NCI-H446 treated with DMSO at 0.1 percent for 48 hours (cell line): ENCODE data around the gene LRBA.
"Not testable (repeated sequence)": the region's sequence is repeated elsewhere in the genome, so short reads cannot be mapped to it uniquely, and the experiment has no call there.

Experiments
- DNase-seq: peaks from one replicate; lab custom pipeline; 2025; lab: John Stamatoyannopoulos, UW

Gene LRBA

DNA sequence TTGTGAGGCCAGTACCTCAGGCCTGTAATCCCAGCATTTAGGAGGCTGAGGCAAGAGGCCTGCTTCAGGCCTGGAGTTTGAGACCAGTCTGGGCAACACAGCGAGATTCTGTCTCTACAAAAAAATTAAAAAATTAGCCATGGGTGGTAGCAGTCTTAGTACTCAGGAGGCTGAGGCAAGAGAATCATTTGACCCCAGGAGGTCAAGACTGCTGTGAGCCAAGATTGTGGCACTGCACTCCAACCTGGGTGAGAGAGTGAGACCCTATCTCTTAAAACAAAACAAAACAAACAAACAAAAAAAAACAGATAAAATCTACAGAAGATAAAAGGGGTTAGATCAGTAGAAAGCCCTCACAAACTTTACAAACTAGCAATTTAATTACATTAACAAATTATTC, 352.4 kb downstream of the LRBA start:
- DNase-seq, result no peak

DNA sequence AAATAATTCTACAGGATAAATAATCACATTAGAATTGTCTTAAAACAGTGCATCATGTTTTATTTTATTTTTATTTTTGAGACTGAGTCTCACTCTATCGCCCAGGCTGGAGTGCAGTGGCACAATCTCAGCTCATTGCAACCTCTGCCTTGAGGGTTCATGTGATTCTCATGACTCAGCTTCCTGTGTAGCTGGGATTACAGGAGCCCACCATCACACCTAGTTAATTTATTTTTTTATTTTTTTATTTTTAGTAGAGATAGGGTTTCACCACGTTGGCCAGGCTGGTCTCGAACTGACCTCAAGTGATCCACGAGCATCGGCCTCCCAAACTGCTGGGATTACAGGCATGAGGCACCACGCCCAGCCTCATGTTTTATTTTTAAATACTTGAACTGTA, 353.5 kb downstream of the LRBA start:
- not testable (repeated sequence) for DNase-seq

DNA sequence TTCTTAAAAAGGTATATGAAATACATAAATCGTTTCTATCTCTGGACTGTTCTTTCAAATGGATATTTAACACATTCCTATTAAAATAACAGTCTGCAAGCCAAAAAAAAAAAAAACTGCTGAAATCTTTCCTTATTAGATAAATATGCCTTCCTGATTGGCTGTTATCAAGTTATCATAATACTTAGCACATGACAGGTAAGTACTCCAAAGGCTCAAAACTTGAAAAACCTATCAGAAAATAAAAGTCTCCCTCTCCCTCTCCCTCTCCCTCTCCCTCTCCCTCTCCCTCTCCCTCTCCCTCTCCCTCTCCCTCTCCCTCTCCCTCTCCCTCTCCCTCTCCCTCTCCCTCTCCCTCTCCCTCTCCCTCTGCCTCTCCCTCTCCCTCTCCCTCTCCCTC, 356.8 kb downstream of the LRBA start:
- not testable (repeated sequence) for DNase-seq

DNA sequence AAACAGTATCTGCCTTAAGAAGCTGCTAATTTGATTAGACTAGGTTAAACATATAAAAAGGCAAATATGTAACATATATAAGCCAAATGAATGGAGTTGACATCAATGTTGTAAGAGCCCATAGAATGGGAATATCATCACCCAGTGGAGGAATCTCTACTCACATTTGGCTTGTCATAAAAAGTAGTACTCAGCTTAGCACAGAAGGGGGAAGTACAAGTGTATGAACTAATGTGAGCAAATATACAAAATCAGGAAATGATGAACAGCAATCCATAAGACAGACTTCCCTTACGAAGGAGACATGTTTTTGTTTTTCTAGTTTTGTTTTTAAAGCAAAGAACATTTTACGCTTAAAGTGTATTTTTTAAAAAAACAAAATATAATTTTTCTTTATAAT, 358.2 kb downstream of the LRBA start:
- DNase-seq, result no peak

DNA sequence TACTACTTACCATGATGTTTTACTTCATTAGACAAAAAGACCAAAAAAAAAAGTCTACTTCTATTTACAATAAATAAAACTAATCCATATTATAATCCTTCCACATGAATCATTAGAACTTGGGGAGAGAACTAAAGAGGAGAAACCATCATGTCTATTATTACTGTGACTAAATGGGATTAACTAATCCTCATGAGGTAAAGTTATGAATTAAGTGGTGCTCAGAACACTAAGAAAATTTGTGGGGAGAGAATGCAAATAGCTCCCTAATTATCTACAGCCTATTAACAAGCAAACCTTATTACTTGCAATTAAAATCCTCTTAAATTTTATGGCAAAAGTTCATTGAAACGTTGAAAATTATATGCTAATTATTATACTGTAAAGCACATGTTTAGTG, 364.3 kb downstream of the LRBA start:
- no peak for DNase-seq

DNA sequence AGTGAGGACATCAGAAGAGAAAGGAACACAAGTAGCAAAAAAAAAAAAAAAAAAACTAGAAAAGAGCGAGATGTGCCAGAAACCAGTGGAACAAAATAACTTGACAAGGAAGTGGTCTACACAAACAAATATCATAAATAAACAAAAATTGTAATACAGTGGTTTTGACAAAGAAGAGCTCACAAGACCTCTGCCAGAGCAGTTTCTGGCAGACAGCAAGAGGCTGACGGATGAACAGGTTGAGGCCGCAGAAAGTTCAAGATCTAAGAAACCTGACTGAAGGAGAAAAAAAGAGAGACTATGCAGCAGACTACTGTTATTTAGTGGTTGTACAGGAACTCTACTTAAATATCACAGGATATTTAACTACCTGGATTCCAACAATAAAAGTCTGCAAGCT, 367.0 kb downstream of the LRBA start:
- no peak for DNase-seq

DNA sequence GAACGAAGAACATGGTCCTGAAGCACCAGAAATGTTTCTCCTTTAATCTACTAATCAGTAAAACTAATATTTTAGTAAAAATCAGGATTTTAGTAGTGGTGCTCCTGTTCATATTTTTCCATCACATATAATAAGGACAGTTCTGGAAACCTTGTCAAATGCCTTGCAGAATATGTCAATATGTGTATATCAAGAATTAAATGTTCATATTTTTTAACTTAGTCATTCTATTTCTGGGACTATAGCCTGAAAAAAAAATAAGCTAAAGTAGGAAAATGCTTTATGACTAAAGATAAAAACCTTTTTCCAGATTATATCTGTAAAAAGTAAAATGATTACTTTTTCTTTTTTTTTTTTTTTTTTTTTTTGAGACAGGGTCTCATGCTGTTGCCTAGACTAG, 368.1 kb downstream of the LRBA start:
- DNase-seq, result no peak

DNA sequence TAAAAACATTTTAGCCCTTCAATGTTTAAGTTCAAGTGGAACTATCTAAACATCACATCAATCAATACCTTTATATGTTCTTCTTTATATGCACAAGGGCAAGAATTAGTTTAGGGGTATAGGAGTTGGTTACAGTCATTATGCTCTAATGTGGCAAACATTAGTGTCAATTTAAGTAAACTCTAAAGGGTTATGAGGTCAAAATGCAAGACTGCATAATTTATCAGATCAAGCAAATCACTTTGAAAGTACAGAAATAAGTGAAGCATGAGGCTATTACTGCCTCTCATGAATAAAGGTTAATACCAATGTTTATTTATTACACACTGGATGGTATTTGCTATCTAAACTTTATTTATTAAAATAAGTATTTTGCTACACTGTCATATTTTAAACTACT, 373.5 kb downstream of the LRBA start:
- no peak for DNase-seq

DNA sequence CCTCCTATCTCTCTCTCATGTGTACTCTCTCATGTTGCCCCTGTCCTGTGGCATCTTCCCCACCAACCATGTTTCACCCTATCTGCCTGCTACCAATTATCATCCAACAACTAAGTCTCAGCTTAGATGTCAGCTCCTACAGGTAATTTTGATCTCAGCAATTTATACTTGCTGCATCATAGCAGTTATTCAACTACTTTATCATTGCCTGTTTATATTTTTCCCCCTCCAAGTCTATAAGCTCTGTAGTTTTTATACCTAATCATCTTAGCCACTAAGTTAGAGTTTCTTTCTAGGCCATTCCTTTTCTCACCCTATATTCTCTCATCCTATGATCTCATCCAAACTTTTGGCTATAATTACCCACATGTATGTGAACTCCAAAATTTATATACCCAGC, 382.4 kb downstream of the LRBA start:
- DNase-seq, result no peak

DNA sequence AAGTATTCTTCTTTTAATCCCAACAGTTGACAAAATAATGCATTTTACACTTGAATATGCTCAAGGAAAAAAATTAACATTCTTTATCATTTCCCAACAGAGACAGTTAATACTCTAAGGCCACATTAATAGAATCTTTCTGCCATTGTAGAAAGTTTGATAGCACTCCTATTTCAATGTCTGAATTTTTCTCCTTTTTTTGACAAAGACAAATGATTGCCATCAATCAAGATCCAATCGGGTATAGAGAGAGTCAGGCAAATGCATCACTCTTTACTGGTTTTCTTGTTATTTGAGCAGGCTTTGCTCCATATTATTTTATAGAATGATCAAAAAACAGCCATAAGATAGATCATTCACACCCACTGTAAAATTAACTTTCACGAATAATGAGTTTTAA, 387.0 kb downstream of the LRBA start:
- DNase-seq, result no peak

DNA sequence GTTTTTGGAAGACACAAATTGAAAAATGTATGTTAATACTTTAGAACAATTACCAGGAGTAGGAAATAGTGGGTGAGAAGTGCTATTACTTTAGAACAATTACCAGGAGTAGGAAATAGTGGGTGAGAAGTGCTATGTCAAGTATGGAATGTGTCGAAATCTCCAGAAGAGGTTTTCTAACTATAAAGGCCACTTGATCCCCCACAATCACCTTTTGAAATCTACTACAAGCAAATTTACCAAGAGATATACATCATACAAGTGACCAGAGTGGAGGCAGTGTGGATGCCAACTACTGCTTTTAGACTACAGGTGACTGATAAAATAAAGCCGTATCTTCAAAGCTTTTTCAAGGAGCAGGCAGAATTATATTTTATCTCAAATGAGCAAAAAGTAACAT, 390.1 kb downstream of the LRBA start:
- DNase-seq, result no peak

DNA sequence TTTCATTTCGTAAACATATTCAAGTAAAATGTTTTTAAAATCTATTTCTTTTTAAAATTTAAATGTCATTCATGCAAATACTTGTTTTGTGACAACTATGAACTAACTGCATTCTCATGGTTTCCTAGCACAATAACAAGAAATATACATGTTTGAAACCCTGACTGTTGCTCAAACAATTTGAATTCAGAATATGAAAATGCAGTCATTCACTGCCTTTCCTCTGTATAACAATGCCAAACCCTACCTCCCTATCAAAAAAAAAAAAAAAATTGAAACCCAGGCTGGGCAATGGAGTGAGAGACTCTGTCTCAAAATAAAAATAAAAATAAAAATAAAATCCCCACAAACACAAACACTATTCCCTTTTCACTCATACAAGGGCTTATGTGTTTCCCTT, 391.0 kb downstream of the LRBA start:
- no peak for DNase-seq

DNA sequence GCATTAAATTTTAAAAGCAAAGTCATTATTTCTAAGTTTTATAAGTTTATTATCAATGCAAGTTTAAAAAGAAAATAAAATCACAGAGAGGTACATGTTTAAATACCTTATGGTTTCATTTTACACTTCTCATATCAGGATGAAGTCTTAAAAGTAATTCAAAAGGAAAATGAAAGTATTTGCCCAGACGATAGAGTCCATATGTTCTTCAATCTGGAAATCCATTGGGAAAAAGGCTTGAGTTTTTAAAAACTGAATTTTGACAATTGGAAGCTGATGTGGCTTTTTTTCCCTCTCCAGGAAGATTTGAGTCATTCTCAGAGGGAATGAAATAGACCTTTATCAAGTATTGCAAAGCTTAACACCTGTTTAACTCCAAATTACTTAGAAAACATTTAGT, 396.0 kb downstream of the LRBA start:
- no peak for DNase-seq

DNA sequence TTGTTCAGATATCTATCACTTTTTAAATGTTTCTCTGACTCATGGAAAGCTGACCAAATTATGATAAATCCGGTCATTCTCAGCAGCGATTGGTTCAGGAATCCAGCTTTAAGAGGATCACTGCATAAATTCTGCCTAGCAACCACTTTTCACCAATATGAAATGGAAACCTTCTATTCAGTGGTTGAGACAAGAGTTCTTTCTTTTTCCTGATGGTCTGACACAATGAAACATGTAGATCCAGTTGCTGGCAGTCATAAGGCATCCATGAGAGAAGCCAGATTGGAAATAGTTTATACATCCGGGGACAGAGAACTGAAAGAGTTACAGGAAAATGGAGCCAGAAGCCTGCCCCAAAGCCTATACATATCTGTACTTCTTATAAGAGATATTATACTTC, 406.0 kb downstream of the LRBA start:
- DNase-seq, result no peak

DNA sequence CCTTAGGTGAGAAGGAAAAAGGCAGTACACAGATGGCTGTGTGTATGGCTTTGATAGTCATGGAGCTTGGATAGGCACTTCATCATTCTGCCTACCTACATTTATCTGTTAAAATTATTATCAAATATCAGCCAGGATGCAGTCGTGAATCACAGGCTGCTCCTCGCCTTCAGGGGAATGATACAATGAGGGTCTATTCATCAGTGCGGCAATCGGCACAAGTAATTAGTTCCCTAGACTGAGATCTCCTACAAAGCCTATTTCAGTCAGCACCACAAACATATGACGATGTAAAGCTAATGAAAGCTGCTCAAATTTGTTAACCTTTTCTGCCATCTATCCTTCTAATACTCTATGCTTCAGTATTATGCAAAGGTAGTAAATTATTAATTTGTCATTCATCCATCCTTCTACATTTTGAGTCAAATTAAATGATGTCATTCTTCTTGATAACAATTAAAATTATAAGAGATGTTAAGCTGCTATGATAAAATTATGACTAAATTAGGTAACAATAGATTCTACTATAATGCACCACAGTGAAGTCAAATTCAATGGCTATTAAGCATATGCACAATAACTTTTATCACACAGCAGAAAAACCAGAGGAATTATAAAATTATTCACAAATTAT, 414.2 kb downstream of the LRBA start:
- no peak for DNase-seq

DNA sequence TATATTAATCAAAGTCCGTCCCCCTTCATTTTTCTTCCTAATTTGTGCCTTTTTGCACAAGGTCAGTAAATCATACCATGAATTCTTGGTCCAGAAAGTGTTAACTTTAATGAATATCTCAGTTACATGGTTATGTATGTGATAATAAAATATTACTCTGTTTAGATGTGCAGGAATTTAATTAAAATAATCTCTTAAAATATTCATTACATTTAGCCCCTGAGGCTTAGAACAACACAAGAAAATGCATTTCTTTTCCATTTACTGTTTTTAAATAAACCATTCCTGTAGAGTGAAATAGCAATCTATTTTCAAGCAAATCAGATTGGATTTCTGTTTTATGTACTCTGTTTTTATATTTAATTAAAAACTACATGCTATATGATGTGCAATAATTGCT, 415.5 kb downstream of the LRBA start:
- DNase-seq, result no peak

DNA sequence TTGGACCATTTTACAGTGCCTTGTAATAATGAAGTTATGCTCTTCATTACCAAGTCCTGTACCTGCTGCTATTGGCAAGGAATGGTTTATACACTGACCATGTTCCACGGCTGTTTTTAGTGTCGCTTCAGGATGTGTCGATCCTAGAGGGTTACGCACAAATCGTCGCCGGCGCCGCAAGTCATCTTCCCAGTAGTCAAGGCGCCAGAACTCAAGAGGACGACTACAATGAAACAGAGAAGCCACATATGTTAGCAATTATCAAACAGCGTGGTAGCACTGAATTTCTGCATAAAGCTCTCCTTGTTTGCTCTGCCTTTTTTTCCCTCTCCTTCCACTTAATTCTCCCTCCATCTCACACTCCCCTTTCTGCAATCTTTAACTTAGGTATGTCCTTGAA, 416.2 kb downstream of the LRBA start:
- no peak for DNase-seq

DNA sequence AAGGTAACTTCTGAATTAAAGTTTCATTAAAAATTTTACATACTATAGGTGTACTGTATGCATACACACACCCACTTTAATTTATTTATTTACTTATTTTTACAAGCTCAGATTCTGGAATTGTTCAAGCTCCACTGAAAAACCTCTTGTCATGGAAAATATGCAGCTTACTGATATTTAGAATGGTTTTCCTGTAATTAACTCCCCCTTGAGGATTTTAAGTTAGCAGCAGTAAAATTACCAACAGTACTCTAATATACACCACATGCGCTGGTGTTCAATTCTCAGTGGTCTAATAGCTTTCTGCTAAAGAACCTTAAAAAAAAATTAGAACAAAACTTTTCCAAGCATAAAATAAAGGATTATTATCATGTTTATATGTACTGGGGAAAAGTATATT, 421.1 kb downstream of the LRBA start:
- DNase-seq, result peak; percentile 65

DNA sequence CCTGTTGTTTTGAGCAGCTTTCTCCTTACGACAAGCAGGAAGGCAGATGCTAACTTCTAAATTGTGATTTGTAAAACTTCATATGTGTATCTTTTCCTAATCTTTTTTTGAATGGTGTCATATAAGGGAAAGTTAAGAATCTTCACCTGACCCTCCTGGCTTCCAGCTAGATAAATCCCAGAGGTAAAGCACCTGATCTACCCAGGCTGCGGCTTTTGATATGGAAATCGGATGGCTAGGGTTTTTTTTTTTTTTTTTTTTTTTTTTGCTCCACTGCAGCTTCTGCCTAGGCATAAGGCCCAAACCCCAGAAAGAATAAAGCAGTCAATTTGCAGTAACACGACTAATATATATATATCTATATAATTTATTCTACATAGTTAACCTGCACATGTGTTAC, 423.2 kb downstream of the LRBA start:
- DNase-seq, result no peak

DNA sequence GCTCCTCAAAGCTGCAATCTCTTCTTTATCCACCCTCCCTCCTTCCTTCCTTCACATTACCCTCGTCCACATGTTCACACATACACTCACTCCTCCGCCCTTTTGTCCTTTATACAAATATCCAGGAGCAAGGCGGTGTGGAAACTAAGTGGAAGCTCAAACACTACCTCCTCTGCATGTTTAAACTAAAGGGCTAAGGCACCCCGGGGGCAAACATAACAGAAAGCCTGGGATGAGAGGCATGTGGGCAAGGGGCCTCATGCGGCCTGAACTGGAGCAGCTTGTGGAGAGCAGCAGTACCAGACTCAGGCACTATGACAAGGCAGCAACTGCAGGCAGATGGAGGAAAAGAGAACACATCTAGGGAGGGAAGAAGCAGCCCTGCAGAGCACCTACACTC, 423.7 kb downstream of the LRBA start:
- DNase-seq, result no peak

DNA sequence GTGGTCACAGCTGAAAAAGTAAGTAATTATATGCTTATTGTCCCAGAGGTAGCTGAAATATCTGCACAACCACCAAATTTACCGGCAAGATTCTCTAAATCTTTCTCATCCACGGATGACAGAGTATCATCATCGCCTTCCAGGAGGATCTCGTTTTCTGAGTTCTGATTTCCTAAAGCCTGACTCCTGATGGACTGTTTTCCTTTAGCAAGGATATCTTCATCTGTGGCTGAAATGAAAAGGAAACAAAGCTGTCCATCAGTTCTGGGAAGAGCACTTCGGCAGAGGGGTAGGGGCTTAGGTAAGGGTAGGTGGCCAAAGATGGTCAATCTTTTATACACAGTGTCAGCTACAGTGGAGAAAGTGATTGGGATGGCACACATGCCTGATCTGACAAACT, 424.5 kb downstream of the LRBA start:
- no peak for DNase-seq

DNA sequence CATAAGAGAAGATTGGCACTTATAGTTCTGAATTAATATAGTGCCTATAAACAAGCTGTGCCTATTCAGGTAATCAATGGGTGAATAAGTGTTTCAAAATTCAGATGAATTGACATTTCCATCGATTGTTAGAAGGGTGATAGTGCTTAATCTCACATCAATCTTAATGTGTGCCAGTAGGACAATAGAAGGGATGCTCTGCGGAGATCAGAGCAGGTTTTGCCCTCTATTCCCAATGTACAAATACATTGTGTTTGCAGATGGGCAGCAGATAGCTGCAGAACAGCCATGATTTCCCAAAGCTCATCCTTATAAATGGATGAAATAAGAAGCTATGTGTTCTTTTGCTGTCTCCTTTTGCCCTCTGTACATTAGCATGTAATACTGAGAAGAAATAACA, 425.9 kb downstream of the LRBA start:
- no peak for DNase-seq

DNA sequence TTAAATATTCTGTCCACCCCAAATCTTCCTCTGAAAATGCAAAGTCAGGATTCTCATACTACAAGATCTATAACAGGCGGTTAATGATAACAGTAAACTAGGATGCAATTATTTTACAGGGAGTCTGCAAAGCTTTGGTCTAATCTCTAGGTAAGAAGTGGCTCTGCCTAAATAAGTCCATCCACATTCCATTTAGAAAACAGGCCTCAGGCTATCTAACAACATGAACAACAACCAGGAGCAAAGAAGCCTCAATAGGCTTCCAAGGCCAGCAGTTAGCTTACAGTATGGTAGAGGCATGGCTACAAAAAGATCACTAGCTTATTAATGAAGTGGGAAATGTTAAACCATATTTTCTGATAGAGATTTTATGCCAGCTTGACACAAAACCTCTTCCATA, 426.8 kb downstream of the LRBA start:
- DNase-seq, result no peak

DNA sequence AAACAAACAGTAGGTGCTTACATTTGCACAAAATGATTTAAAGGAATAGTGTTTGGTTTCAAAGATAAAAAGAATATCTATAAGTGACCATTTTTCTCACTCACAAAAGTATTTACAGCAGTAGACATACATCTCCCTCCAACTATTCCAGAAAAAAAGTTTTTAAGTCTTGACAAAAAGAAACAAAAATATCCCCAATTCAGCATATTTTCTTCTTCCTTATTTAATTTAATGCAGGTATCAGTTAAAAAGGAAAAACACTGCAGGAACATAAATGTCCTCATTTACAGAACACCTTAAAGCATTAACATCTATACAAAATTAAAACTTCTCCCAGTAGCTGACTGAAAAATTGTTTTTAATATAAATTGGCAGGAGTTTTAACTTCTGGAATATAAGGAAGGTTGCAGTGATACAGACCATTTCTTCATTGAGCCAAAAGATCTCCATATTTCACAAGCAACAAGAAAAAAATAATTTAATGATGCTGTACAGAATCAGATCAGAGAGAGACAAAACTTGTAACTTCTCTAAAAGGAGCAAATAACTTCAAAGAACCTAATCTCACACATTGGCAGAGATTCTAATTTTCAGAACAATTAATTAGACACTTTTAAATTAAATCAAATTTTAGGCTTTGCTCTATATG, 428.8 kb downstream of the LRBA start:
- no peak for DNase-seq
